OCI-LY7 (cell line): ENCODE data around the gene TPRG1. TPM values are rescaled to one million over a fixed set of nuclear protein-coding genes. Genes with fewer than 3 reads are reported as not detected.

ENCODE experiments used
- BruUV-seq: library from RNA; stranded (reverse); fragments of 400-500 nt; replicated peaks from 2 replicates; lab custom pipeline; 2021; lab: Mats Ljungman, UMichigan
- CTCF ChIA-PET: fragments of 300-600 bp; sonication (Branson Sonifier 250); formaldehyde crosslinking; loops from one replicate; lab custom pipeline; 2022; ENCODE audit warnings: antibody characterized with exemption; ENCODE audit not compliant: unreplicated experiment; lab: Charles Lee
- POLR2A ChIA-PET: fragments of 300-600 bp; sonication (Branson Sonifier 250); formaldehyde crosslinking; loops from one replicate; lab custom pipeline; 2022; ENCODE audit warnings: antibody characterized with exemption; lab: Charles Lee
- DNase-seq: peaks from one replicate; pipeline ENCODE4 v3.0.0-alpha.2; 2015; ENCODE audit warnings: low spot score
- H2AFZ ChIP-seq: fragments of 200-600 bp; sonication (generic), shearing (Covaris generic); 2 replicates; pipeline ENCODE4 v1.6.1; 2014; ENCODE audit warnings: mild to moderate bottlenecking, antibody characterized with exemption, low read length, moderate library complexity
- H3K27ac ChIP-seq: fragments of 200-600 bp; sonication (generic); 2 replicates; pipeline ENCODE4 v1.5.1; 2014; ENCODE audit warnings: mixed run types, low read depth, mild to moderate bottlenecking, moderate library complexity, low read length, inconsistent platforms; ENCODE audit not compliant: poor library complexity, severe bottlenecking
- H3K36me3 ChIP-seq: fragments of 200-600 bp; sonication (generic); 2 replicates; pipeline ENCODE4 v1.6.1; 2014; ENCODE audit warnings: mild to moderate bottlenecking, antibody characterized with exemption, low read length, moderate library complexity, mixed read lengths; ENCODE audit not compliant: insufficient read depth
- H3K4me1 ChIP-seq: fragments of 200-600 bp; sonication (generic); 2 replicates; pipeline ENCODE4 v1.5.1; 2014; ENCODE audit warnings: mild to moderate bottlenecking, low read length; ENCODE audit not compliant: insufficient read depth, poor library complexity, severe bottlenecking
- H3K4me2 ChIP-seq: fragments of 200-600 bp; sonication (generic); 2 replicates; pipeline ENCODE4 v1.6.1; 2014; ENCODE audit warnings: mild to moderate bottlenecking, low read length
- H3K4me3 ChIP-seq: fragments of 200-600 bp; sonication (generic); 2 replicates; pipeline ENCODE4 v1.5.1; 2014; ENCODE audit warnings: mild to moderate bottlenecking, low read depth, low read length; ENCODE audit not compliant: poor library complexity, severe bottlenecking
- H3K79me2 ChIP-seq: fragments of 200-600 bp; sonication (generic); 2 replicates; pipeline ENCODE4 v1.6.1; 2016; ENCODE audit warnings: low read depth, mild to moderate bottlenecking, low read length, moderate library complexity, mixed read lengths; ENCODE audit not compliant: insufficient read depth
- H3K9me2 ChIP-seq: fragments of 200-600 bp; sonication (generic); 2 replicates; pipeline ENCODE4 v1.6.1; 2016; ENCODE audit warnings: mild to moderate bottlenecking, low read length, mixed read lengths; ENCODE audit not compliant: insufficient read depth
- H3K9me3 ChIP-seq: fragments of 200-600 bp; sonication (generic); 2 replicates; pipeline ENCODE4 v1.6.1; 2014; ENCODE audit warnings: mild to moderate bottlenecking, mixed run types, low read length, mixed read lengths
- H4K20me1 ChIP-seq: fragments of 200-600 bp; sonication (generic); 2 replicates; pipeline ENCODE4 v1.6.1; 2014; ENCODE audit warnings: mild to moderate bottlenecking, antibody characterized with exemption, low read length, moderate library complexity, mixed read lengths; ENCODE audit not compliant: insufficient read depth
- EZH2phosphoT487 ChIP-seq: fragments of 200-600 bp; sonication (generic); IDR thresholded peaks from 2 replicates; pipeline ENCODE4 v1.6.1; 2018; ENCODE audit warnings: low read depth, borderline replicate concordance, mild to moderate bottlenecking, mixed run types, antibody characterized with exemption, low read length, moderate library complexity, mixed read lengths
- intact Hi-C: fragments of 100-400 bp; cut with micrococcal nuclease; formaldehyde crosslinking; loops from one replicate; pipeline ENCODE4 v1.10.0; 2022; ENCODE audit not compliant: unreplicated experiment
- total RNA-seq, 2 experiments: library from RNA; depleted of rRNA in 1 of 2; stranded (reverse); fragments of >200 nt in 1 of 2; shearing (Covaris generic) in 1 of 2; gene quantifications; 2 replicates each; pipeline ENCODE4 v1.2.3, GENCODE V29; 2014 to 2022
- TF ChIP-seq, protein P1 (sequence below): fragments of 200-600 bp; sonication (generic); conservative IDR thresholded peaks from 2 replicates; pipeline ENCODE4 v1.5.1; 2014; ENCODE audit warnings: mild to moderate bottlenecking, antibody characterized with exemption, low read length, moderate library complexity, mixed read lengths

TPRG1 gene
- total RNA-seq, 2 experiments from 2014 or later, result 0.92 TPM; not detected in 1

- BruUV-seq, result no TSS peak
- intact Hi-C loops, result loop anchor here (1.0 kb wide), 1 partner anchor 36 kb away; no protein-coding TSS in a partner anchor
- H3K9me2 ChIP-seq, result no peaks in the 10 kb centered on the region
- H3K27ac ChIP-seq, result peak overlapping the region; percentile 56
- POLR2A ChIA-PET, result interaction anchor here (0.6 to 1.4 kb wide), 6 partner anchors 12 to 453 kb away, joined by 3 to 5 read pairs (median 3); no protein-coding TSS in a partner anchor
- H3K36me3 ChIP-seq, result no peaks in the 10 kb centered on the region
- H3K79me2 ChIP-seq, result no peaks in the 10 kb centered on the region
- DNase-seq, result peak; percentile 41
- H3K4me2 ChIP-seq, result peak overlapping the region; percentile 63
- peak overlapping the region; percentile 35 for H3K4me3 ChIP-seq
- TF ChIP-seq, protein P1, sequence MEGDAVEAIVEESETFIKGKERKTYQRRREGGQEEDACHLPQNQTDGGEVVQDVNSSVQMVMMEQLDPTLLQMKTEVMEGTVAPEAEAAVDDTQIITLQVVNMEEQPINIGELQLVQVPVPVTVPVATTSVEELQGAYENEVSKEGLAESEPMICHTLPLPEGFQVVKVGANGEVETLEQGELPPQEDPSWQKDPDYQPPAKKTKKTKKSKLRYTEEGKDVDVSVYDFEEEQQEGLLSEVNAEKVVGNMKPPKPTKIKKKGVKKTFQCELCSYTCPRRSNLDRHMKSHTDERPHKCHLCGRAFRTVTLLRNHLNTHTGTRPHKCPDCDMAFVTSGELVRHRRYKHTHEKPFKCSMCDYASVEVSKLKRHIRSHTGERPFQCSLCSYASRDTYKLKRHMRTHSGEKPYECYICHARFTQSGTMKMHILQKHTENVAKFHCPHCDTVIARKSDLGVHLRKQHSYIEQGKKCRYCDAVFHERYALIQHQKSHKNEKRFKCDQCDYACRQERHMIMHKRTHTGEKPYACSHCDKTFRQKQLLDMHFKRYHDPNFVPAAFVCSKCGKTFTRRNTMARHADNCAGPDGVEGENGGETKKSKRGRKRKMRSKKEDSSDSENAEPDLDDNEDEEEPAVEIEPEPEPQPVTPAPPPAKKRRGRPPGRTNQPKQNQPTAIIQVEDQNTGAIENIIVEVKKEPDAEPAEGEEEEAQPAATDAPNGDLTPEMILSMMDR, result no peak
- no peak for TF ChIP-seq EZH2phosphoT487
- H4K20me1 ChIP-seq, result no peaks in the 10 kb centered on the region
- peak overlapping the region; percentile 65; the same call in 1 of the 2 replicates for H2AFZ ChIP-seq
- no peaks in the 10 kb centered on the region for H3K9me3 ChIP-seq
- CTCF ChIA-PET, result interaction anchor here (0.9 to 1.5 kb wide), 2 partner anchors 11 to 25 kb away, joined by 3 to 4 read pairs; no protein-coding TSS in a partner anchor
- peaks cover 49% of the 10 kb centered on the region for H3K4me1 ChIP-seq
Measured at GRCh38 chr3:189288348-189289235, 116.8 kb downstream of the TPRG1 start.

- no peak for TF ChIP-seq EZH2phosphoT487
- TF ChIP-seq, protein P1, result no peak
- intact Hi-C loops, result no loop called here
- ChIA-PET POLR2A (interaction anchor here (0.6 to 1.3 kb wide), 4 partner anchors 17 to 1266 kb away, joined by 3 to 4 read pairs (median 3); no protein-coding TSS in a partner anchor), CTCF (interaction anchor here (0.9 kb wide), 1 partner anchor 26 kb away, joined by 4 read pairs; no protein-coding TSS in a partner anchor)
- Histone ChIP-seq H3K79me2 (no peaks in the 10 kb centered on the region), H3K4me1 (peaks cover 49% of the 10 kb centered on the region), H3K4me2 (peak overlapping the region; percentile 63), H2AFZ (peak overlapping the region; percentile 65; the same call in 1 of the 2 replicates), H3K4me3 (peak overlapping the region; percentile 35), H4K20me1 (no peaks in the 10 kb centered on the region), H3K27ac (peak overlapping the region; percentile 56), H3K9me3 (no peaks in the 10 kb centered on the region), H3K36me3 (no peaks in the 10 kb centered on the region), H3K9me2 (no peaks in the 10 kb centered on the region)
- DNase-seq, result no peak
- BruUV-seq, result no TSS peak
Measured at GRCh38 chr3:189289251-189289650, 117.5 kb downstream of the TPRG1 start.
